ENCODE results near the gene TRIM77. TPM values are rescaled to one million over a fixed set of nuclear protein-coding genes. Genes with fewer than 3 reads are reported as not detected.
"Not testable (repeated sequence)": the region's sequence is repeated elsewhere in the genome, so short reads cannot be mapped to it uniquely, and the experiment has no call there.

The TRIM77 gene, protein sequence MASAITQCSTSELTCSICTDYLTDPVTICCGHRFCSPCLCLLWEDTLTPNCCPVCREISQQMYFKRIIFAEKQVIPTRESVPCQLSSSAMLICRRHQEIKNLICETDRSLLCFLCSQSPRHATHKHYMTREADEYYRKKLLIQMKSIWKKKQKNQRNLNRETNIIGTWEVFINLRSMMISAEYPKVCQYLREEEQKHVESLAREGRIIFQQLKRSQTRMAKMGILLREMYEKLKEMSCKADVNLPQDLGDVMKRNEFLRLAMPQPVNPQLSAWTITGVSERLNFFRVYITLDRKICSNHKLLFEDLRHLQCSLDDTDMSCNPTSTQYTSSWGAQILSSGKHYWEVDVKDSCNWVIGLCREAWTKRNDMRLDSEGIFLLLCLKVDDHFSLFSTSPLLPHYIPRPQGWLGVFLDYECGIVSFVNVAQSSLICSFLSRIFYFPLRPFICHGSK
- total RNA-seq (not detected), polyA plus RNA-seq (not detected)
- long read RNA-seq, donor 1, result 0 reads
- long read RNA-seq, donor 2, result 0 reads
- long read RNA-seq, donor 3, result 0 reads
- long read RNA-seq, donor 4, result 0 reads
- long read RNA-seq, donor 5, result 0 reads
- long read RNA-seq, donor 6, result 0 reads
- long read RNA-seq, donor 7, result 0 reads
- long read RNA-seq, donor 8, result 0 reads
- long read RNA-seq, donor 9, result 0 reads
- long read RNA-seq, donor 10, result 0 reads

GRCh38 chr11:89709999-89710398 lies at the start of gene TRIM77:
Gene TRIM77 (plus strand): TSS chr11:89710299. CDS start chr11:89710299, 0 bp downstream.
- not testable (repeated sequence) for H3K27ac ChIP-seq (ENCODE audit: low read depth in 1 of 2, low read length in 1 of 2); H3K36me3 ChIP-seq (ENCODE audit: control insufficient read depth in 2 of 2, insufficient read depth in 2 of 2, low read length in 1 of 2); DNase-seq (ENCODE audit: low read depth in 6 of 9, low spot score in 9 of 9); H3K4me1 ChIP-seq (ENCODE audit: control insufficient read depth in 2 of 2, insufficient read depth in 2 of 2, low read length in 2 of 2); H3K9me3 ChIP-seq (ENCODE audit: control insufficient read depth in 2 of 2, insufficient read depth in 1 of 2, low read length in 1 of 2); H3K4me3 ChIP-seq (ENCODE audit: low read length in 2 of 2); H3K27me3 ChIP-seq (ENCODE audit: control insufficient read depth in 2 of 2, insufficient read depth in 1 of 2, low read length in 1 of 2)
- 90% methylated on average over 2 of the region's 2 CpGs for WGBS

GRCh38 chr11:89667001-89667400 lies 43.1 kb upstream of the TRIM77 start:
- DNase-seq (ENCODE audit: low read depth in 6 of 9, low spot score in 9 of 9), result no peak
- no peaks in the 10 kb centered on the region for H3K9me3 ChIP-seq (ENCODE audit: control insufficient read depth in 2 of 2, insufficient read depth in 1 of 2, low read length in 1 of 2)
- no peaks in the 10 kb centered on the region for H3K36me3 ChIP-seq (ENCODE audit: control insufficient read depth in 2 of 2, insufficient read depth in 2 of 2, low read length in 1 of 2)
- H3K4me1 ChIP-seq (ENCODE audit: control insufficient read depth in 2 of 2, insufficient read depth in 2 of 2, low read length in 2 of 2), result no peaks in the 10 kb centered on the region
- whole genome bisulfite sequencing, result 94% methylated on average over 3 of the region's 3 CpGs
- H3K27me3 ChIP-seq (ENCODE audit: control insufficient read depth in 2 of 2, insufficient read depth in 1 of 2, low read length in 1 of 2), result no peaks in the 10 kb centered on the region
- H3K4me3 ChIP-seq (ENCODE audit: low read length in 2 of 2), result no peak overlapping the region
- H3K27ac ChIP-seq (ENCODE audit: low read depth in 1 of 2, low read length in 1 of 2), result no peak overlapping the region

DNA sequence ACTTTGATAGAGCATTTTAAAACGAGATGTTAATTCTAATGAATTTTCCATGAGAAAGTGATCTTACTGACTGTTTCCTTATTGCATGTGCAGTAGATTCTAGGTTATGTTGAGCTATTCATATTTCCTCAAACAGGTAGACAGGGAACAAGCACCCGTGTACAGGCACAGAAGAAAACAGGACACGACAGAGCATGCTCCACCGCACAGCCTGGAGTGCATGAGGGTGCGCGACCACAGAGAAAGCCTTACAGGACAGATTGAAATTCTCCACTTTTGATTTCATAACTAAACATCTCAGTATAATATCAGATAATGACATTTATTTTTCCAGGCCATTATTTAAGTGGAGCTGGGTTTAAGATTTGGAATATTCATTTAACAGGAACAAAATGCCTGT lies 41.9 kb upstream of the TRIM77 start:
- 95% methylated on average over 6 of the region's 6 CpGs for WGBS
- H3K27me3 ChIP-seq (ENCODE audit: control insufficient read depth in 2 of 2, insufficient read depth in 1 of 2, low read length in 1 of 2); H3K4me3 ChIP-seq (ENCODE audit: low read length in 2 of 2): not testable (repeated sequence)

DNA sequence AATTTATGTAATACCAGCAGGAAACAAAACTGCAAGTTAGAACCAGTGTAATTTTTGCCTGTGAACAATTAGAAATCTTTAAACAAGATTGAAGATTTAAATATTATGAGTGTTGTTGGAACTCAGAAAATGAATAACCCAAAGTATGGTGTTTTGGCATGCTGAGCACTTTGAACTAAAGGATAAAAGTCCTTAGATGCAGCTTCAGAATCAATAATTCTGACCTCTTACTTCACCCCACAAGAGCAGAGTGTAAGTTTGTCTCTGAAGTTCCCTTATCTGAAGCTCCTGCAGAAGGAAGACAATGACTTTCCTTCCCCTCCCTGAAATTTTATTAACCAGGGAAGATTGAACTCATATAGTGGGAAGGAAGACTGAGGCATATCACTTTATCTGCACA lies 40.5 kb upstream of the TRIM77 start:
- H3K27ac ChIP-seq (ENCODE audit: low read depth in 1 of 2, low read length in 1 of 2); H3K4me3 ChIP-seq (ENCODE audit: low read length in 2 of 2); DNase-seq (ENCODE audit: low read depth in 6 of 9, low spot score in 9 of 9); H3K9me3 ChIP-seq (ENCODE audit: control insufficient read depth in 2 of 2, insufficient read depth in 1 of 2, low read length in 1 of 2); H3K36me3 ChIP-seq (ENCODE audit: control insufficient read depth in 2 of 2, insufficient read depth in 2 of 2, low read length in 1 of 2); H3K4me1 ChIP-seq (ENCODE audit: control insufficient read depth in 2 of 2, insufficient read depth in 2 of 2, low read length in 2 of 2); H3K27me3 ChIP-seq (ENCODE audit: control insufficient read depth in 2 of 2, insufficient read depth in 1 of 2, low read length in 1 of 2): not testable (repeated sequence)

More for the DNA sequence above, 41.9 kb upstream of the TRIM77 start:
- not testable (repeated sequence) for H3K27ac ChIP-seq (ENCODE audit: low read depth in 1 of 2, low read length in 1 of 2); H3K4me1 ChIP-seq (ENCODE audit: control insufficient read depth in 2 of 2, insufficient read depth in 2 of 2, low read length in 2 of 2); H3K9me3 ChIP-seq (ENCODE audit: control insufficient read depth in 2 of 2, insufficient read depth in 1 of 2, low read length in 1 of 2); DNase-seq (ENCODE audit: low read depth in 6 of 9, low spot score in 9 of 9); H3K36me3 ChIP-seq (ENCODE audit: control insufficient read depth in 2 of 2, insufficient read depth in 2 of 2, low read length in 1 of 2)

- H3K4me1 ChIP-seq (ENCODE audit: control insufficient read depth in 2 of 2, insufficient read depth in 2 of 2, low read length in 2 of 2); H3K9me3 ChIP-seq (ENCODE audit: control insufficient read depth in 2 of 2, insufficient read depth in 1 of 2, low read length in 1 of 2); H3K36me3 ChIP-seq (ENCODE audit: control insufficient read depth in 2 of 2, insufficient read depth in 2 of 2, low read length in 1 of 2); H3K4me3 ChIP-seq (ENCODE audit: low read length in 2 of 2); DNase-seq (ENCODE audit: low read depth in 6 of 9, low spot score in 9 of 9); H3K27me3 ChIP-seq (ENCODE audit: control insufficient read depth in 2 of 2, insufficient read depth in 1 of 2, low read length in 1 of 2); H3K27ac ChIP-seq (ENCODE audit: low read depth in 1 of 2, low read length in 1 of 2): not testable (repeated sequence)
- WGBS, result 78% methylated on average over 4 of the region's 4 CpGs
Observed at GRCh38 chr11:89669993-89670669, 40.0 kb upstream of the TRIM77 start.

DNA sequence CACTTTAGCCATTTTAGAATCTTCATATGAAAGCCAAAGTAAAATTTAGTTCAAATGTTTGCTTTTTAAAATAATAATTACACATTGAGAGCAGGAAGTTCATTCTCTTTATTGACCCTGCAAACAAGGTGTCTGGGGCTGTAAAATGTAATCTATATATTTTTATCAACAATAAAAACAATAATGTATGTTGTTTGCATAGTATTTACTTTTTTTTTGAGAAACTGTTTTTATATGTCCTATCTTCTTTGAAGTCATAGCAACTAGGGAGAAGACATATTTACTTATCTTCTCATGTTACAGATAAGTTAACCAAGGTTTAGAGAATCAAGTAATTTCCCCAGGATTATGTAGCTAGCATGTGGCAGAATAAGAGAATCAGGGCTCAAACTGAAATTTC lies 37.6 kb upstream of the TRIM77 start:
- H3K9me3 ChIP-seq (ENCODE audit: control insufficient read depth in 2 of 2, insufficient read depth in 1 of 2, low read length in 1 of 2); H3K27ac ChIP-seq (ENCODE audit: low read depth in 1 of 2, low read length in 1 of 2); H3K36me3 ChIP-seq (ENCODE audit: control insufficient read depth in 2 of 2, insufficient read depth in 2 of 2, low read length in 1 of 2): not testable (repeated sequence)

DNA sequence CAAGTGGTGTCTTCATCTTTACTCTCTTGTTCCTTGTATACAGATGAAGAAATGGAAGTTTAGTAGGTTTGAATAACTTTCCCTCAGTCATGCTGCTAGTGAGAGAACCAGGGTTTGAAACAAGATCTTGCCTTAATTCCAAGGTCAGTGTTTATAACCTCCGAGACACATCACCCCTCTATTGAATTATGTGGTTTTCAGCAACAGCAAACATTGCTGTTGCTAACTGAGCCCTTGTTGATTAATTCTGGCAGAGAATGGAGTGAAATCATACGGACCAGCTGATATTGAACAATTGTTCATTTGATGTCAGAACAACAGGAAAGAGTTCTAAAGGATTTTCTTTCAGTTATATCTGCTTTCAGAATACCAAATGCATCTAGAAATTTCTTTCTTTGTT lies 36.7 kb upstream of the TRIM77 start:
- not testable (repeated sequence) for H3K27me3 ChIP-seq (ENCODE audit: control insufficient read depth in 2 of 2, insufficient read depth in 1 of 2, low read length in 1 of 2); H3K27ac ChIP-seq (ENCODE audit: low read depth in 1 of 2, low read length in 1 of 2); H3K4me3 ChIP-seq (ENCODE audit: low read length in 2 of 2); DNase-seq (ENCODE audit: low read depth in 6 of 9, low spot score in 9 of 9); H3K36me3 ChIP-seq (ENCODE audit: control insufficient read depth in 2 of 2, insufficient read depth in 2 of 2, low read length in 1 of 2); H3K9me3 ChIP-seq (ENCODE audit: control insufficient read depth in 2 of 2, insufficient read depth in 1 of 2, low read length in 1 of 2); H3K4me1 ChIP-seq (ENCODE audit: control insufficient read depth in 2 of 2, insufficient read depth in 2 of 2, low read length in 2 of 2)
- 74% methylated on average over 2 of the region's 2 CpGs for WGBS

More for the DNA sequence above, 37.6 kb upstream of the TRIM77 start:
- not testable (repeated sequence) for H3K4me3 ChIP-seq (ENCODE audit: low read length in 2 of 2); DNase-seq (ENCODE audit: low read depth in 6 of 9, low spot score in 9 of 9); H3K4me1 ChIP-seq (ENCODE audit: control insufficient read depth in 2 of 2, insufficient read depth in 2 of 2, low read length in 2 of 2); H3K27me3 ChIP-seq (ENCODE audit: control insufficient read depth in 2 of 2, insufficient read depth in 1 of 2, low read length in 1 of 2)

DNA sequence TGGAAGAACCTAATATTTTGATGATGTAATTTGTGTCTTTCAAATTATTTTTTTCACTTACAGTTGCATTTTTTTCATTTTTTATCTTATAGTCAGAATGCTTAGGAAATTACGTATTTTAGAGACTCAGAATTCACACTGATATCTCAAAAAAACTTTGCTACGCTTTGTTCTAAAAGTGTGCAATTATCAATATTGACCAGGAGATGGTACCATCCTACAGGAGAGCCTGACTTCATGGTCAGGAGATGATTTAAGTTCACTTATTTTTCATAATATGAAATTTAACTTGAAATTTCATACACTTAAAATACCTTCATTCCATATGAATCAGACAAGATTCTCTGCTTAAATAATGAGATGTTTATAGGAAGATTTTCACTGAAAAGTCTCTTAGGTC lies 34.7 kb upstream of the TRIM77 start:
- H3K4me1 ChIP-seq (ENCODE audit: control insufficient read depth in 2 of 2, insufficient read depth in 2 of 2, low read length in 2 of 2); H3K4me3 ChIP-seq (ENCODE audit: low read length in 2 of 2); H3K27me3 ChIP-seq (ENCODE audit: control insufficient read depth in 2 of 2, insufficient read depth in 1 of 2, low read length in 1 of 2); H3K27ac ChIP-seq (ENCODE audit: low read depth in 1 of 2, low read length in 1 of 2); H3K9me3 ChIP-seq (ENCODE audit: control insufficient read depth in 2 of 2, insufficient read depth in 1 of 2, low read length in 1 of 2); H3K36me3 ChIP-seq (ENCODE audit: control insufficient read depth in 2 of 2, insufficient read depth in 2 of 2, low read length in 1 of 2); DNase-seq (ENCODE audit: low read depth in 6 of 9, low spot score in 9 of 9): not testable (repeated sequence)
- WGBS, result 78% methylated on average over 2 of the region's 2 CpGs

GRCh38 chr11:89675948-89676347 lies 34.2 kb upstream of the TRIM77 start:
- not testable (repeated sequence) for H3K4me3 ChIP-seq (ENCODE audit: low read length in 2 of 2); H3K27ac ChIP-seq (ENCODE audit: low read depth in 1 of 2, low read length in 1 of 2); H3K36me3 ChIP-seq (ENCODE audit: control insufficient read depth in 2 of 2, insufficient read depth in 2 of 2, low read length in 1 of 2); H3K9me3 ChIP-seq (ENCODE audit: control insufficient read depth in 2 of 2, insufficient read depth in 1 of 2, low read length in 1 of 2); H3K4me1 ChIP-seq (ENCODE audit: control insufficient read depth in 2 of 2, insufficient read depth in 2 of 2, low read length in 2 of 2); H3K27me3 ChIP-seq (ENCODE audit: control insufficient read depth in 2 of 2, insufficient read depth in 1 of 2, low read length in 1 of 2); DNase-seq (ENCODE audit: low read depth in 6 of 9, low spot score in 9 of 9)
- 14% methylated on average over 4 of the region's 4 CpGs for WGBS
